RCC 7860 (cell line): ENCODE measurements around the gene ZNF8.
"Not testable (repeated sequence)": the region's sequence is repeated elsewhere in the genome, so short reads cannot be mapped to it uniquely, and the experiment has no call there.

Experiments
- DNase-seq: peaks from one replicate; pipeline ENCODE4 v3.0.0-alpha.2; 2015; ENCODE audit warnings: low spot score
- FAIRE-seq: peaks from 2 replicates; lab custom pipeline; 2012; peaks lifted over from hg19 to GRCh38; lab: Jason Lieb, UNC

The ZNF8 gene

GRCh38 chr19:58294743-58295374 is 16.1 kb downstream of the ZNF8 start:
- no peak for FAIRE-seq

DNA sequence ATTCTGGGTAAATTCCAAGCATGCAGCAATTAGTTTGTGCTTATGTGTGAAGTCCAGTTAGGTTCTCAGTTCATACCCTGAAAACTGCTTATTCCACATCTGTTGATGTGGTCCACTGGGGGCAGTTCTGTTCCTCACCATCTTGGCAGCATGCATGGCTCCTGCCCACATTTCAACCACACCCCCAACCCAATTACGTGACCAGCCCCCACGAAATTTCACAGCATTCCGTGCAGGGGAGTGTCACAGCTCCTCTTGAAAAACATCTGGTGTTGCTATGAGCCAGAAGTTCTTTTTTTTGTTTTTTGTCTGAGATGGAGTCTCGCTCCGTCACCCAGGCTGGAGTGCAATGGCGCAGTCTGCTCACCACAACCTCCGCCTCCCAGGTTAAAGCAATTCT is 17.3 kb downstream of the ZNF8 start:
- no peak for FAIRE-seq
- DNase-seq: no peak

More at GRCh38 chr19:58294743-58295374, 16.1 kb downstream of the ZNF8 start:
- DNase-seq: no peak

DNA sequence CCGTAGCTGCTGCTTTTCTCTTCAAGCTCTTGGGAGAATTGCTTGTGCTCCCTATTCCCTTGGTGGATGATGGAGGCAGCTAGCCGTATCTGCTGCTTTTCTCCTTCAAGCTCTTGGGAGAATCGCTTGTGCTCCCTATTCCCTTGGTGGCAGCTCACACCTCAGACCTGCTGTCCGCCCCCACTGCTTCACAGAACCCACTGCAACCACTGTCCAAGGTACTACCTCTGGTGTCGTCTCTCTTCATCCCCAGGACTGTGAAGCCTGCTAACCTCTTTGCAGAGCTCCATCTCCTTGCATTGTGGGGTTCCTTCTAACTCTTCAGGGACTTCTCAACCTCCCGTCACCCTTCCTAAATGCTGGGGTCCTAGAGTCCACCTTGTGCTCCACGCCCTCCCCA is 21.9 kb downstream of the ZNF8 start:
- FAIRE-seq (no peak), DNase-seq (no peak)

DNA sequence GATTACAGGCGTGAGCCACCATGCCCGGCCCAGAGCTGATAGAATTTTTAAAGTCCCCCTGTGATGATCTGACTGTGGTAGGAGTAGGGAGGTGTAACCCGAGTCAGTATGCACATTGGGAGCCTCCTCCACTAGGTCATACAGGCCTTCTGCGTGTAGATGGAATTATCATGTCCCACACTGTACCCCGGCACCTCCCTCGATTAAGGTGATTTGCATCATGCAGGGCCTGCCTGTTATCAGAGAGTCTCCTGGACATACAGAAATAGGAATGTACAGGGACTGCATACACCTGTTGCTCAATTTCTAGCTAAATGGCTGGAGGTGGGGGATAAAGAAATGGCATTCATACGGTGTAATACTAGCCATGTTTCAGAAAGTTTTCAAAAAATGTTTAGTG is 25.5 kb downstream of the ZNF8 start:
- DNase-seq: no peak
- no peak for FAIRE-seq

DNA sequence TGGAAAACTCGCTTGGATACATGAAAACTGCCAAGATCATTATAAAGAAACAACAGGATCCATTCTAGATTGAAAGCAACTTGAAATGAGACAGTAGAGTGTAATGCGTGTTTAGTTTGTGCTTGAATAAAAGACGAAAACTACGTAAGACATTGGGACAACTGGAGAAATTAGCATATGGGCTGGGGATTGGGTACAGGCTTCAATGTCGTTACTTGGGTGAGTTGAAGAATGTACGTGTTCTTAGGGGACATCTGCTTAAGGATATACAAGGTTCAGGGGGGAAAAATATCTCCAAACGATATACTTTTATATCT is 26.0 kb downstream of the ZNF8 start:
- FAIRE-seq (no peak), DNase-seq (no peak)

- FAIRE-seq: peak; percentile 67
Measured at GRCh38 chr19:58305065-58305931, 26.5 kb downstream of the ZNF8 start, which contains the start of gene ERVK3-1. Gene ERVK3-1 (plus strand): TSS chr19:58305377. CDS start chr19:58312169, 6,792 bp downstream.

GRCh38 chr19:58305932-58306323 is 27.2 kb downstream of the ZNF8 start:
- no peak for FAIRE-seq
- DNase-seq: no peak

More at GRCh38 chr19:58305065-58305931, 26.5 kb downstream of the ZNF8 start, which contains the start of gene ERVK3-1:
- DNase-seq: peak; percentile 86

GRCh38 chr19:58307736-58308135 is 29.0 kb downstream of the ZNF8 start:
- FAIRE-seq: no peak

DNA sequence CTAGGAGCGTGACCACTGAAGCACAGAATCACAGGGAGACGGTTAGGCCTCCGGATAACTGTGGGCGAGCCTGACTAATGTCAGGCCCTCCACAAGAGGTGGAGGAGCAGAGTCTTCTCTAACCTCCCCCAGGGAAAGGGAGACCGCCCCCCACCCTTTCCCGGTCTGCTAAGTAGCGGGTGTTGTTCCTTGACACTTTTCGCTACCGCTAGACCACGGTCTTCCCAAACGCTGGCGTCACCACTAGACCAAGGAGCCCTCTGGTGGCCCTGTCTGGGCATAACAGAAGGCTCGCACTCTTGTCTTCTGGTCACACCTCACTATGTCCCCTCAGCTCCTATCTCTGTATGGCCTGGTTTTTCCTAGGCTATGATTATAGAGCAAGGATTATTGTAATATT is 31.9 kb downstream of the ZNF8 start:
- not testable (repeated sequence) for FAIRE-seq, DNase-seq

More at GRCh38 chr19:58307736-58308135, 29.0 kb downstream of the ZNF8 start:
- no peak for DNase-seq

DNA sequence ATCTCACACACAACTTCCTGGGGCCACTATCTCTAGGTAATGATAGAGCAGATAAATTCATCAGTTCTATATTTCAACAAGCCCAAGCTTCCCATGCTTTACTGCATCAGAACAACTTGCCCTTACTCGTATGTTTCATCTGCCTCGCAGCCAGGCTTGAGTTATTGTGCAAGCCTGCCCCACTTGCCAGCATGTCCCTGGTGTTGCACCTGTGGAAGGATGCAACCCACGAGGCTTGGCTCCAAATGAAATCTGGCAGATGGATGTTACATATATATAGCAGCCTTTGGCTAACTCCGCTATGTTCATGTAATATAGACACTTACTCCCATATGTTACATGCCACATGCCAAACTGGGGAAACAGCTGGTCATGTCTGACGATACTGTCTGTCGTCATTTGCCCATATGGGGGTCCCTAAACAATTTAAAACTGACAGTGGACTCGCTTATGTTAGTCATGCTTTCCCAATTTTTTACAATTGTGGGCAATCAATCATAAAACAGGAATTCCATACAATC is 32.6 kb downstream of the ZNF8 start:
- no peak for FAIRE-seq
- no peak for DNase-seq

GRCh38 chr19:58315580-58315979 is 36.8 kb downstream of the ZNF8 start:
- DNase-seq (no peak), FAIRE-seq (no peak)

DNA sequence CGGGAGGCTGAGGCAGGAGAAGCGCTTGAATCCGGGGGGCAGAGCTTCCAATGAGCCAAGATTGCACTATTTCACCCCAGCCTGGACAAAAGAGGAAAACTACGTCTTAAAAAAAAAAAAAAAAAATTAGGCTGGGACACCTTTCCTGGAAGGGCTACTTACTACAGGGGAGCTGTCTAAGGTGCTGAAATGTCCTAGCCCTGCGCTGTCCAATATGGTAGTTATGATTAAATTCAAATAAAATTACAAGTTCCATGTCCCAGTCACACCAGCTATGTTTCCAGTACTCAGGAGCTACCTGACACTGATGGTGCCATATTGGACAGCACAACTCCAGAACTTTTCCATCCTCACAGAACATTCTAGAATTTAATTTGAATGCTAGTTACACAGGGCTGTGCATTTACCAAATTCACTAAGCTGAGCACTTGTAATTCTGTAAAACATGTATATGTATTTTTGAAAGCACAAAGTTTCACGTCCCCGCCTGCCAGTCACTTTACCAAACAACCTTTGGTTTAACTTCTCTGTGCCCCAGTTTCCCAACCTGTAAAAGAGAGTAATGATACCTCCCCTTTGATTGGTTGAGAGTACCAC is 38.8 kb downstream of the ZNF8 start:
- no peak for FAIRE-seq
- DNase-seq: no peak

DNA sequence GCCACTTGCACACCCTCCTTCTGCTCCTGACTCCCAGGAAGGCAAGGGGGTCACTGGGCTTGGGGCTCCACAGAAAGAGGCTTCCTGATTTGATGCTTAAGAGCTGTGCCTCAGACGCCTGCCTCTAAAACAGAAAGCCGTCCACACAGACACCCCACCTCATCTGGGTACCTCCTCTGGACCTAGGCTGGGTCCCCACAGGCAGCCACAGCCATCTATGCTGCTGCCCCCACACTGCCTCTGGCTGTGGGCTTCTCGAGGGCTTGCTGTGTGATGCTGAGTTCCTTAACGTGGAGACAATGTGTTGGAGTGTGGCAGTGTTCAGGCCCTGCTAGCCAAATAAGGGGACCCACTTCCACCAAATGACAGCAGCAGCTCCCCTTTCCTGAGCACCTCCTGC is 39.5 kb downstream of the ZNF8 start:
- FAIRE-seq: no peak
- no peak for DNase-seq

- DNase-seq (no peak), FAIRE-seq (no peak)
Measured at GRCh38 chr19:58319241-58319640, 40.5 kb downstream of the ZNF8 start.

DNA sequence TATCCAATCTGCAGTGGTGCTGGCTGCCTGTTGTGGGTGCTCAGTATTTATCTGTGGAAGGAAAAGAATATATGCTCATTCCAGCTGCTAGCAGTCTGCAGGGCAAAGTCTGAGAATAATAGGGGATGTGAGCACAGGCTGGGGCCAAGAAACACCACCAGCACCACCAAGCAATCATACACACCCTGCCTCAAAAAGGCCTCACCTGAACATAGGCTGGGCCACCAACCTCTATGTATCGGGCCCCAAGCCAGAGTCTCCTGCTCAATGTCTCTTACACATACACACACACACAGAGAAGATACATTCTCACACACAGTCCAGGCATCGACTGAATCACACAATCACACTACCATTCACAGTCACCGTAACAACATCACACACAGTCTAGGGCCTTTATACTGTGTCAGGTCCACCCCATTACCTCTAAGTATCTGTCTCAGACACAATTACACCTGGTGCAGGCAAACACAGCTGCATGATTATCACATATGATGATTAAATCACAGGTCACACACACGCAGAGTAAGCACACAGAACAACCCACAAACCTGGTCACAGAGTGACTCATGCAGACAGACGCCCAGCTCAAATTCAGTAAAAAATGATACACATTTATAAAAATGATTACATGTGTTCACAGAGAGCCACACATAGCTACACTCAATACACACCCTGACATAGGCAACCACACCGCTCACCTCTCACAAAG is 46.7 kb downstream of the ZNF8 start:
- no peak for DNase-seq
- FAIRE-seq: no peak

GRCh38 chr19:58326501-58326913 is 47.8 kb downstream of the ZNF8 start:
- no peak for FAIRE-seq
- DNase-seq: no peak

DNA sequence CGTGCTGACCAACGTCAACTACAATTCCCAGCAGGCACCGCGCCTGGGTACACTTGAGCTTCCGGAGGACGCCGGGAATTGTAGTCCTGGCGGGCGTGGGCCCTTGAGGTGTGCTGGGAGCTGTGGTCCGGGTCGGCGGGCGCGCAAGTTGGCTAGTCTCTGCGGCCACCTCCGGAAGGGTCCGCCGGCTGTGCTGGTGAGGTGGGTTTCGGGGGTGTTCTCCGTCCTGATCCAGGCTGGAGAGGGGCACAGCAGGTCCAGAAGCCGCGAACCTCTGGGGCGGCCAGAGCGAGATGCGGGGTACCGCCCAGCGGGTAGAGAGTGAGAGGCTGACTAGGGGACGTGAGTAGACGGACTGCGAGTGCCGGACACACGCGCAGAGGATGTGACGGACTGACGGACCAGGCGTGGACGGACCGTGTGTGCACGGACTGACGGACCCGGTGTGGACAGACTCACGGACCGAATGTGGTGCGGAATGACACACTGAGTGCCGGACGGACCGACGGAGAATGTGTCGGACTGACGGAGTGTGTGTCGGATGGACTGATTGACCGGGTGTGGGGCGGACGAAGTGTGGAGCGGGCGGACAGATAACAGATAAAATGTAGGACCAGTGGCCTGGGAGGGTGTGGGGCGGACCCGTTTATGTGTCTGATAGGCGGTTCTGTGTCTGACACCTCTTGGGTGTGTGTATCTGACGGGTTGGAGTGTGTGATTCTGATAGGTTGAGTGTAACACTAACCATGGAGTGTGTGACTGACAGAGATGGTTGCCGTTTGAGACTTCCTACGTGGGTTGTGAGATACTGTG is 48.4 kb downstream of the ZNF8 start, which contains the start of gene ZSCAN22:
Gene ZSCAN22 (plus strand): TSS at position 81 of the 813 bp plus-strand sequence. CDS start 7,809 bp downstream, outside the sequence.
- no peak for FAIRE-seq
- peak; percentile 87 for DNase-seq

GRCh38 chr19:58328999-58329398 is 50.2 kb downstream of the ZNF8 start:
- DNase-seq: no peak
- FAIRE-seq: no peak

- FAIRE-seq: no peak
- no peak for DNase-seq
Measured at GRCh38 chr19:58330458-58330857, 51.7 kb downstream of the ZNF8 start.

DNA sequence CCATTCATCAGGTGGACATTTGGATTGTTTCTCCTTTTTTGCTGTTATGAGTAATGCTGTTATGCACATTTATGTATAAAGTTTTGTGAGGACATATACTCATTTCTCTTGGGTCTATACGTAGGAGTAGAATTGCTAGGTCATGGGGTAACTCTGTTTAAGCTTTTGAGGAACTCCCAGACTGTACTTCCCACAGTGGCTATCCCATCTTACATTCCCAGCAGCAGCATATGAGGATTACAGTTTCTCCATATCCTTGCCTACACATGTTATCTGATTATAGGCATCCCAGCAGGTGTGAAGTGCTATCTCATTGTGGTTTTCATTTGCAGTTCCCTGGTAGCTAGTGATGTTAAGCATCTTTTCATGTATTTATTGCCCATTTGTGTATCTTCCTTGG is 53.9 kb downstream of the ZNF8 start:
- FAIRE-seq (no peak), DNase-seq (no peak)
